Panc1 (cell line): Measurements from ENCODE around the gene DCUN1D1. TPM values are rescaled to one million over a fixed set of nuclear protein-coding genes. Genes with fewer than 3 reads are reported as not detected.

Experiments used
- ATAC-seq: fragments of 200-7000 bp; cut with Tn5 transposase; 2 replicates; pipeline ENCODE4 v1.9.1; 2020; ENCODE audit warnings: mild to moderate bottlenecking, moderate library complexity
- BruUV-seq: library from RNA; stranded (reverse); fragments of 400-500 nt; replicated peaks from 2 replicates; lab custom pipeline; 2021; lab: Mats Ljungman, UMichigan
- CTCF ChIA-PET: fragments of 300-600 bp; sonication (Branson Sonifier 250); formaldehyde crosslinking; loops from one replicate; lab custom pipeline; 2022; ENCODE audit warnings: antibody characterized with exemption; lab: Charles Lee
- POLR2A ChIA-PET: fragments of 300-600 bp; sonication (Branson Sonifier 250); formaldehyde crosslinking; loops from one replicate; lab custom pipeline; 2022; ENCODE audit warnings: antibody characterized with exemption; lab: Charles Lee
- DNase-seq: peaks from one replicate; pipeline ENCODE4 v3.0.0-alpha.2; 2010; ENCODE audit warnings: low read depth, low spot score
- H3K27ac ChIP-seq: 2 replicates; pipeline ENCODE4 v1.5.1; 2011; ENCODE audit warnings: mild to moderate bottlenecking, low read length, inconsistent platforms
- H3K27me3 ChIP-seq: fragments of 200-500 bp; sonication (Bioruptor generic); 2 replicates; pipeline ENCODE4 v1.6.0; 2014; ENCODE audit warnings: low read length, inconsistent platforms; ENCODE audit not compliant: control insufficient read depth, insufficient read depth
- H3K36me3 ChIP-seq: fragments of 200-500 bp; sonication (Bioruptor generic); 2 replicates; pipeline ENCODE4 v1.5.1; 2014; ENCODE audit warnings: inconsistent platforms, mild to moderate bottlenecking, low read length, moderate library complexity; ENCODE audit not compliant: control insufficient read depth, insufficient read depth
- H3K4me1 ChIP-seq: 2 replicates; pipeline ENCODE4 v1.5.1; 2011; ENCODE audit warnings: inconsistent platforms, mild to moderate bottlenecking, low read length, moderate library complexity; ENCODE audit not compliant: control insufficient read depth, insufficient read depth
- H3K4me3 ChIP-seq, 2 experiments: 2 replicates each; pipeline ENCODE4 v1.5.1; 2011 to 2012; ENCODE audit warnings: low read depth in 2 of 2, low read length in 2 of 2, mild to moderate bottlenecking in 2 of 2, inconsistent platforms in 1 of 2, moderate library complexity in 1 of 2
- H3K9me3 ChIP-seq: fragments of 200-500 bp; sonication (Bioruptor generic); 2 replicates; pipeline ENCODE4 v1.5.1; 2014; ENCODE audit warnings: low read depth, mild to moderate bottlenecking, inconsistent platforms, low read length, moderate library complexity; ENCODE audit not compliant: control insufficient read depth, insufficient read depth
- CTCF ChIP-seq: fragments of 450-650 bp; IDR thresholded peaks from 2 replicates; pipeline ENCODE4 v1.5.1; 2017; ENCODE audit warnings: mild to moderate bottlenecking
- POLR2AphosphoS5 ChIP-seq: IDR thresholded peaks from 2 replicates; pipeline ENCODE4 v1.6.1; 2012; ENCODE audit warnings: mild to moderate bottlenecking, low read depth, low read length, moderate library complexity
- REST ChIP-seq, 2 experiments: IDR thresholded peaks; 2 replicates each; pipeline ENCODE4 v1.6.1; 2011 to 2012; ENCODE audit warnings: low read depth in 2 of 2, control low read depth in 1 of 2, low read length in 1 of 2, mild to moderate bottlenecking in 1 of 2, moderate library complexity in 1 of 2; ENCODE audit not compliant: insufficient read depth in 1 of 2
- SIN3A ChIP-seq: IDR thresholded peaks from 2 replicates; pipeline ENCODE4 v1.6.1; 2012; ENCODE audit warnings: low read depth, mild to moderate bottlenecking, low read length, moderate library complexity, borderline replicate concordance; ENCODE audit not compliant: insufficient read depth
- TCF7L2 ChIP-seq: IDR thresholded peaks from 2 replicates; pipeline ENCODE4 v1.6.1; 2011; ENCODE audit warnings: mild to moderate bottlenecking, low read depth, low read length, inconsistent platforms
- in situ Hi-C: cut with HindIII; loops from 2 replicates; pipeline ENCODE4 v1.10.0; 2016; ENCODE audit warnings: low sequenced_read_pairs, low pct_unique_long_range_greater_than_20kb
- intact Hi-C: fragments of 100-400 bp; cut with micrococcal nuclease; formaldehyde crosslinking; loops from one replicate; pipeline ENCODE4 v1.10.0; 2022; ENCODE audit not compliant: unreplicated experiment
- total RNA-seq: library from RNA; stranded (reverse); gene quantifications from one replicate; pipeline ENCODE4 v1.2.1, GENCODE V29; 2021; ENCODE audit not compliant: unreplicated experiment

The DCUN1D1 gene
- total RNA-seq, 1 experiment from 2014 or later, result 68.1 TPM

- POLR2A ChIA-PET, result interaction anchor here (0.5 kb wide), 1 partner anchor 119 kb away, joined by 3 read pairs; no protein-coding TSS in a partner anchor
- peak; percentile 50; the same call in 1 of the 2 replicates for ATAC-seq
Observed at GRCh38 chr3:182973047-182973446, 7.3 kb downstream of the DCUN1D1 start.

GRCh38 chr3:182972387-182972786, 8.0 kb downstream of the DCUN1D1 start:
- Histone ChIP-seq H3K4me3 (no peak overlapping the region), H3K36me3 (no peaks in the 10 kb centered on the region), H3K27ac (no peak overlapping the region), H3K9me3 (no peaks in the 10 kb centered on the region), H3K4me1 (peaks cover 11% of the 10 kb centered on the region), H3K27me3 (no peaks in the 10 kb centered on the region)
- BruUV-seq, result no TSS peak
- CTCF ChIA-PET, result interaction anchor here (0.7 kb wide), 1 partner anchor 258 kb away, joined by 3 read pairs; no protein-coding TSS in a partner anchor
- no peak for TF ChIP-seq TCF7L2
- no peak for TF ChIP-seq POLR2AphosphoS5
- in situ Hi-C loops, result no loop called here
- no peak for ATAC-seq
- POLR2A ChIA-PET, result no interaction called here
- intact Hi-C loops, result no loop called here
- no peak for DNase-seq

More at GRCh38 chr3:182973047-182973446, 7.3 kb downstream of the DCUN1D1 start:
- Histone ChIP-seq H3K9me3 (no peaks in the 10 kb centered on the region), H3K27me3 (no peaks in the 10 kb centered on the region), H3K4me3 (no peak overlapping the region), H3K36me3 (no peaks in the 10 kb centered on the region), H3K4me1 (peaks cover 9% of the 10 kb centered on the region), H3K27ac (no peak overlapping the region)
- DNase-seq, result no peak
- in situ Hi-C loops (no loop called here), intact Hi-C loops (no loop called here)
- no peak for TF ChIP-seq REST (IDR thresholded peaks at IDR 0.05; ENCODE audit: insufficient read depth in 1 of 2, low read depth in 2 of 2, low read length in 1 of 2)
- TF ChIP-seq SIN3A, result no peak
- no peak for TF ChIP-seq CTCF
- no peak for TF ChIP-seq POLR2AphosphoS5
- no peak for TF ChIP-seq TCF7L2
- CTCF ChIA-PET, result no interaction called here
- BruUV-seq, result no TSS peak

- POLR2A ChIA-PET, result no interaction called here
- H3K36me3 ChIP-seq, result no peaks in the 10 kb centered on the region
- no peak overlapping the region for H3K27ac ChIP-seq
- peaks cover 11% of the 10 kb centered on the region for H3K4me1 ChIP-seq
- H3K9me3 ChIP-seq, result no peaks in the 10 kb centered on the region
- H3K4me3 ChIP-seq, result no peak overlapping the region
- no peak for DNase-seq
- no peaks in the 10 kb centered on the region for H3K27me3 ChIP-seq
- intact Hi-C loops, result no loop called here
- CTCF ChIA-PET, result interaction anchor here (0.6 kb wide), 1 partner anchor 14 kb away, joined by 5 read pairs; no protein-coding TSS in a partner anchor
- in situ Hi-C loops, result no loop called here
- no peak for ATAC-seq
- TF ChIP-seq REST (IDR thresholded peaks at IDR 0.05; ENCODE audit: insufficient read depth in 1 of 2, low read depth in 2 of 2, low read length in 1 of 2) (no peak), SIN3A (no peak), POLR2AphosphoS5 (no peak), TCF7L2 (no peak), CTCF (no peak)
- BruUV-seq, result no TSS peak
Observed at GRCh38 chr3:182971637-182972036, 8.7 kb downstream of the DCUN1D1 start.
